Measurements from ENCODE around the gene SH3BP4. TPM values are rescaled to one million over a fixed set of nuclear protein-coding genes. Genes with fewer than 3 reads are reported as not detected.

SH3BP4 gene
- total and polyA plus RNA-seq, 2 donors (not counting 1 experiment from before 2014, with no cell fraction given) = 1.00 to 1.3 TPM

DNA sequence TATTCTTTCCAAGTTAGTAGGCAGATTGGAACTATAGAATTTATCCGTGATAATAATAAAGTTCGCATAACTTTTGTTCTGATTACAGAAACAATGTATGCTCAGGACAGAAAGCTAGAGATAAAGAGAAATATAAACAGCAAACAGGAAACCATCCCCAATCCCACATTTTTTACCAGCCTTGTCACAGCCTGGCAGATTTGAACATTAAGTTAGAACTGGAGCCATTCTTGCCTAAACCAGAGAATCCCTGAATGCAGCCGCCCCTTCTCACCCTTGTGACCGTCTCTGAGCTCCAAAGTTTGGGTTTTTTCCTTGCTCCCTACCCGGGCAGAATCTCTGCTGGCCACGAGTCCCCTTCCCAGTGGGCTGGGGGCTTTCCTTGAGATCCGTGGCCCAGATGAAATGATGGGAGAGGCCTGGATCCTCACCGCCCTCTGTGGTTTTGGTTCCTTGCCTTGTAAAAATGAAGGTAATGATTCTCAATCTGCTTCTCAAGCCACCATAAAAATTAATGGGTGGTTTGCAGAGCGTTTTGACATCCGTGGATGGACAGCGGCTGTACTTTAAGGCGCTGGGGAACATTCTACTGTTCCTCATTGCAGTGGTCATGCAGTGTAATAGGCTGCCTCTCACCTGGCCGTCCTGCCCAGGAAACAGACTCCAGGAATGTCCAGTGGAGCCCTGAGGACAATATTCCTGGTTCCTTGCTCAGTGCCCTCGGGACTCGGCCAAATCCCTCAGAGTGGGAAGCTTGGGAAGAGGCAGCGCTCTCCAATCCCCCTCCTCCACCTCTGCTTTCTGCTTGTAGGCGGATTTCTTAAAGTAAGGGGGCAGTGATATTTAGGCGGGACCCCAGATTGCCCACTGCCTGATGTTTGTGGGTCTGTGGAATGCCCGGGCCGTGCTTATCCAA is 1.6 kb downstream of the SH3BP4 start:
- H3K27ac Mint-ChIP-seq = no peak overlapping the region
- peak overlapping the region; percentile 73 for H2AFZ ChIP-seq (ENCODE audit: insufficient read depth, low read depth, low read length, poor library complexity, severe bottlenecking)
- no peaks in the 10 kb centered on the region for H3K79me2 ChIP-seq (ENCODE audit: control insufficient read depth, insufficient read depth, low read length)
- peak overlapping the region; percentile 66 for H3K9ac ChIP-seq (ENCODE audit: low read length)
- H3K4me3 ChIP-seq (ENCODE audit: control extremely low read depth in 1 of 5, extremely low read depth in 1 of 5, insufficient read depth in 1 of 5, low read depth in 2 of 5, low read length in 4 of 5) = peak overlapping the region in 3 of 5 experiments; percentile 46 to 61 (median 50)
- intact Hi-C loops (cut with micrococcal nuclease) = loop anchor here (10.0 kb wide), 1 partner anchor 91 kb away; no protein-coding TSS in a partner anchor
- H4K20me1 ChIP-seq (ENCODE audit: control insufficient read depth, insufficient read depth, low read length, poor library complexity, severe bottlenecking) = no peaks in the 10 kb centered on the region
- H3K27me3 Mint-ChIP-seq = peaks cover 63% of the 10 kb centered on the region
- peaks cover 18% of the 10 kb centered on the region for H3K4me1 Mint-ChIP-seq
- POLR2A ChIA-PET = no interaction called here
- H3K4me1 ChIP-seq (ENCODE audit: control insufficient read depth in 2 of 2, insufficient read depth in 2 of 2, low read length in 2 of 2) = peaks cover 18 to 21% of the 10 kb centered on the region in 2 donors
- H3K4me3 Mint-ChIP-seq = peak overlapping the region; percentile 80
- H3K36me3 ChIP-seq (replicated peaks in 1 of 2; ENCODE audit: control extremely low read depth in 1 of 2, control insufficient read depth in 1 of 2, extremely low read depth in 1 of 2, insufficient read depth in 2 of 2, low read length in 1 of 2) = no peaks in the 10 kb centered on the region
- peaks cover 0 to 46% (median 21%) of the 10 kb centered on the region in 4 experiments for H3K27me3 ChIP-seq (replicated peaks in 1 of 4; ENCODE audit: control extremely low read depth in 1 of 4, control insufficient read depth in 3 of 4, insufficient read depth in 4 of 4, low read length in 3 of 4)
- H3K27ac ChIP-seq (ENCODE audit: low read length in 2 of 2) = no peak overlapping the region
- WGBS (ENCODE audit: insufficient coverage) = 80% methylated on average over 16 of the region's 20 CpGs
- peak overlapping the region; percentile 96 for H3K4me2 ChIP-seq (replicated peaks; ENCODE audit: low read depth, low read length, poor library complexity, severe bottlenecking)
- no peaks in the 10 kb centered on the region for H3K9me3 Mint-ChIP-seq (ENCODE audit: insufficient read depth)
- TF ChIP-seq, protein P1, sequence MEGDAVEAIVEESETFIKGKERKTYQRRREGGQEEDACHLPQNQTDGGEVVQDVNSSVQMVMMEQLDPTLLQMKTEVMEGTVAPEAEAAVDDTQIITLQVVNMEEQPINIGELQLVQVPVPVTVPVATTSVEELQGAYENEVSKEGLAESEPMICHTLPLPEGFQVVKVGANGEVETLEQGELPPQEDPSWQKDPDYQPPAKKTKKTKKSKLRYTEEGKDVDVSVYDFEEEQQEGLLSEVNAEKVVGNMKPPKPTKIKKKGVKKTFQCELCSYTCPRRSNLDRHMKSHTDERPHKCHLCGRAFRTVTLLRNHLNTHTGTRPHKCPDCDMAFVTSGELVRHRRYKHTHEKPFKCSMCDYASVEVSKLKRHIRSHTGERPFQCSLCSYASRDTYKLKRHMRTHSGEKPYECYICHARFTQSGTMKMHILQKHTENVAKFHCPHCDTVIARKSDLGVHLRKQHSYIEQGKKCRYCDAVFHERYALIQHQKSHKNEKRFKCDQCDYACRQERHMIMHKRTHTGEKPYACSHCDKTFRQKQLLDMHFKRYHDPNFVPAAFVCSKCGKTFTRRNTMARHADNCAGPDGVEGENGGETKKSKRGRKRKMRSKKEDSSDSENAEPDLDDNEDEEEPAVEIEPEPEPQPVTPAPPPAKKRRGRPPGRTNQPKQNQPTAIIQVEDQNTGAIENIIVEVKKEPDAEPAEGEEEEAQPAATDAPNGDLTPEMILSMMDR (IDR thresholded peaks at IDR 0.05) = no peak
- TF ChIP-seq EZH2 (IDR thresholded peaks at IDR 0.05; ENCODE audit: borderline replicate concordance, insufficient read depth, low read depth, low read length, poor library complexity, severe bottlenecking) = no peak
- peak; percentile 10 for DNase-seq
- H3K9me3 ChIP-seq (ENCODE audit: control extremely low read depth in 1 of 3, control insufficient read depth in 2 of 3, insufficient read depth in 1 of 3, low read length in 2 of 3) = peaks cover 0 to 3% (median 0%) of the 10 kb centered on the region in 3 donors
- ATAC-seq (ENCODE audit: low read depth) = no peak
- CTCF ChIA-PET = no interaction called here

DNA sequence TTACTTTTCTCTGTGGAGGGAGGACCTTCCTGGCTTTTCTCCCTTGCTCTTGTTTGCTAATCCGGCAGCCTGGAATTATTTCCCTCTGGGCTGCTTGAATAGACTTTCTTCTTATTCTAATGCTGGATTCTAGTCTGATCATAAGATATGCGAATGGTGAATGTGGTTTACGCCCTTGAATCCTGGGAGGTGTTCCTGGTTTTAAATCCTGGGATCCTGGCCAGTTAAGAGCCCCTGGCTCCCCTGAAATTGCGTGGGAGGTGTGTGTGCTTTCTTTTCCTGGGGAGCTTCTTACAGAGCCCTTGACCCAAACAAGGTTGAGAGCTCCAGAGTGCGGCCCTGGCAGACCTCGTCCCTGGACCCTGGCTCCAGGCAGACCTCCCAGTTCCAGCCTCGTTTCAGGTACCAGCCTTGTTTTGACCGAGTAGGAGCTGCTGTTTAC is 2.8 kb downstream of the SH3BP4 start:
- ChIA-PET CTCF (no interaction called here), POLR2A (no interaction called here)
- Histone ChIP-seq H2AFZ (ENCODE audit: insufficient read depth, low read depth, low read length, poor library complexity, severe bottlenecking) (no peak overlapping the region), H3K9me3 (ENCODE audit: control extremely low read depth in 1 of 3, control insufficient read depth in 2 of 3, insufficient read depth in 1 of 3, low read length in 2 of 3) (peaks cover 0 to 3% (median 0%) of the 10 kb centered on the region in 3 donors), H4K20me1 (ENCODE audit: control insufficient read depth, insufficient read depth, low read length, poor library complexity, severe bottlenecking) (no peaks in the 10 kb centered on the region), H3K36me3 (replicated peaks in 1 of 2; ENCODE audit: control extremely low read depth in 1 of 2, control insufficient read depth in 1 of 2, extremely low read depth in 1 of 2, insufficient read depth in 2 of 2, low read length in 1 of 2) (no peaks in the 10 kb centered on the region), H3K27me3 (replicated peaks in 1 of 4; ENCODE audit: control extremely low read depth in 1 of 4, control insufficient read depth in 3 of 4, insufficient read depth in 4 of 4, low read length in 3 of 4) (peaks cover 0 to 40% (median 17%) of the 10 kb centered on the region in 4 experiments), H3K4me2 (replicated peaks; ENCODE audit: low read depth, low read length, poor library complexity, severe bottlenecking) (no peak overlapping the region), H3K79me2 (ENCODE audit: control insufficient read depth, insufficient read depth, low read length) (no peaks in the 10 kb centered on the region), H3K4me3 (ENCODE audit: control extremely low read depth in 1 of 5, extremely low read depth in 1 of 5, insufficient read depth in 1 of 5, low read depth in 2 of 5, low read length in 4 of 5) (no peak overlapping the region), H3K9ac (ENCODE audit: low read length) (no peak overlapping the region), H3K4me1 (ENCODE audit: control insufficient read depth in 2 of 2, insufficient read depth in 2 of 2, low read length in 2 of 2) (peaks cover 18 to 21% of the 10 kb centered on the region in 2 donors), H3K27ac (ENCODE audit: low read length in 2 of 2) (no peak overlapping the region)
- 88% methylated on average over 7 of the region's 8 CpGs for WGBS (ENCODE audit: insufficient coverage)
- Mint-ChIP-seq H3K27ac (no peak overlapping the region), H3K27me3 (peaks cover 51% of the 10 kb centered on the region), H3K4me3 (no peak overlapping the region), H3K9me3 (ENCODE audit: insufficient read depth) (no peaks in the 10 kb centered on the region), H3K4me1 (peaks cover 18% of the 10 kb centered on the region)
- intact Hi-C loops (cut with micrococcal nuclease) = loop anchor here (10.0 kb wide), 1 partner anchor 90 kb away; no protein-coding TSS in a partner anchor
- no peak for ATAC-seq (ENCODE audit: low read depth)
- no peak for DNase-seq
- no peak for TF ChIP-seq EZH2 (IDR thresholded peaks at IDR 0.05; ENCODE audit: borderline replicate concordance, insufficient read depth, low read depth, low read length, poor library complexity, severe bottlenecking)
- TF ChIP-seq, protein P1 (IDR thresholded peaks at IDR 0.05) = no peak
